GM18520 (cell line): ENCODE data around the gene PCBP3.
A peak's percentile ranks its signal among the peaks of the same experiment; 100 is the strongest.
"Not testable (repeated sequence)": the region's sequence is repeated elsewhere in the genome, so short reads cannot be mapped to it uniquely, and the experiment has no call there.

Experiments used
- ATAC-seq: cut with Tn5 transposase; IDR thresholded peaks from one replicate; pipeline ENCODE4 v1.9.1; 2021; ENCODE audit not compliant: unreplicated experiment

The PCBP3 gene

DNA sequence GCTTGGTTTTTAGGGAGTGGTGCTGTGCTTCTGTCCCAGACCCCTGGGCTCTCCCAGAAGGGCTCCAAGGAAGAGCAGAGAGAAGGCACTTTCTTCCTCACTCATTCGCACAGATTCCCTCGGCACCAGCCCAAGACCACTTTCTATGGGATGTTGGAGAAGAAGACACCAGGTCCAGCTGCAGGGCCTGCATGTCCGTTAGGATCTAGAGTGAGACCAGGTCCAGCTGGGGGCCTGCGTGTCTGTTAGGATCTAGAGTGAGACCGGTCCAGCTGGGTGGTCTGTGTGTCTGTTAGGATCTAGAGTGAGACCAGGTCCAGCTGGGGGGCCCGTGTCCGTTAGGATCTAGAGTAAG, 30.9 kb upstream of the PCBP3 start:
- ATAC-seq: not testable (repeated sequence)

GRCh38 chr21:45613396-45613795, 30.1 kb upstream of the PCBP3 start:
- no peak for ATAC-seq

GRCh38 chr21:45613881-45614280, 29.6 kb upstream of the PCBP3 start:
- ATAC-seq: no peak

- peak; percentile 83 for ATAC-seq
Observed at GRCh38 chr21:45615145-45615711, 28.3 kb upstream of the PCBP3 start.

GRCh38 chr21:45617021-45617921, 26.3 kb upstream of the PCBP3 start:
- no peak for ATAC-seq

DNA sequence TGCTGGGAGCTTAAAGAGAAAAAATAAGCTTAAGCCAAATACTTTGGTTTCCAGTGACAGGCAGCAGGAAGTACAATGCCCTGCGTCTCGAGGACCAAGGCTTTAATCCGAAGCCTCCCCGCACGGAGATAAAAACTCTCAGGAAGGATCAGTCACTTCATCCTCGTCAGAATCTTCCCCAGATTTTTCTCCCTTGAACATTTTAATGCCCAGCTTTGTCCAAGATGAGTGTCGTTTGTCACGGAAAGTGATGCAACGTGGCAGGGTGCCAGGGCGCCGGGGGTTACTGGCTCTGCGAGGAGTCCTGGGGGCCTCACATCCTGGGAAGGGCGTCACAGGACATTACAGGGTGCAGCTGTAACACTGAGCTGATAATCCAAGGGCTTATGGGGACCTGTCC, 25.2 kb upstream of the PCBP3 start:
- no peak for ATAC-seq

GRCh38 chr21:45618846-45619485, 24.6 kb upstream of the PCBP3 start:
- ATAC-seq: no peak

DNA sequence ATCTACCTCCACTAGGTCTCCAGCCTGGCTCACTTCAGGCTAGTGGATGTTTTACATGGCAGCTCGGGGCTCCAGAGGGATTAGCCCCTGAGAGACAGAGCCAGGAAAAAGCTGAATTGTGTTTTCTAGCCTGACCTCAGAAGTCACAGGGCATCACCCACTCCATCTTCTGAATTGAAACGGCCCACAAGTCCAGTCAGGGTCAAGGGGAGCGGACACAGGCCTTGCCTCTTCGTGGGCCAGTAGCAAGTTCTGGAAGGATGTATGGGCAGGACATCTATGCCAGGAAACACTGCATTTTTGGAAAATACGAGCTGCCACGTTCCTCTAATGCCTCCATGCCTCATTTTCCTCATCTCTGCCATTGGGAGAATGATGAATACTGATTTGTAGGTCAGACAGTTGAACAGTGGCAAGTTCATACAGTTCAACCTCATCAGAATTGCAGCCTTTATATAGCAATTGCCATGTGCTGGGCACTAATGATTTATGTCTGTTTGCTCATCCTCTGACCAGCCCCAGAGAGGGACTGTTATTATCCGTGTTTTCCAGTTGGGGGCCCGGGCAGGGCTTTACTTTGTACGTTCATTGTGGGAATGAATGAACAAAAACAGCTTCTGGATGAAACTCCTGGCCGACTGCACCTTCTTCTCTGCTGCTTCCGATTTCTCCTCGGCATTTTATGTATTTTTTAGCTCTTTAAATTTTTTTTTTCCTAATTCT, 23.2 kb upstream of the PCBP3 start:
- no peak for ATAC-seq

- not testable (repeated sequence) for ATAC-seq
Observed at GRCh38 chr21:45621435-45622331, 21.8 kb upstream of the PCBP3 start.

DNA sequence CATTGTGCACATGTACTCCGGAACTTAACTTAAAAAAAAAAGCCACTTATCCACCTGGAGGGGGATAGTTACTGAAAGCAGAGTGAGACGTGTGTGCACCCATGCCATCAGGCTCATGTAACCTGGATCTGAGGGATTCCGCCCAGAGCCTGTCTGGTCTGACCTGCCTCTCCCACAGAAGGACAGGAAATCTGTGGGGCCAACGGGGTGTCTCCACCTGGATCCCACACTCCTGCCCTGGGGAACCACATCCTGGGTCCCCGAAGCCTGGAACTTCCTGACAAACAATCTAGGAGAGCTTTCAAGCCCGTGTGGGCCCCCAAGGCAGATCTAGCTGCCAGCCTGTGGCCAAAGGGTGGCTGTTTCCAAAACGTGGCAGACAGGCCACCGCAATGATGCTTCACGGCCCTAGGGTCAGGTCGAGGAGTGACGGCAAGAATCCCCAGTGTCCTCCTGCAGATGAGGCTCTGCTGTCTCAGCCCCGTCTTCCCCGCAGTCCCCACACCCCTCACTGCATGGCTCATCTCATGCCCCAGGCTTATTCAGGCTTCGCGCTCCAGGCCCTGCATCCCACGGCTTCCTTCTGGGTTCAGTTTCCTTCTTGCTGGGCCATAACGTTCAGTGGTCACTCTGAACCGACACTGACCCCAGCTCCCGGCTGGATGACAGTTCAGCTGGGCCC, 21.0 kb upstream of the PCBP3 start:
- ATAC-seq: no peak

DNA sequence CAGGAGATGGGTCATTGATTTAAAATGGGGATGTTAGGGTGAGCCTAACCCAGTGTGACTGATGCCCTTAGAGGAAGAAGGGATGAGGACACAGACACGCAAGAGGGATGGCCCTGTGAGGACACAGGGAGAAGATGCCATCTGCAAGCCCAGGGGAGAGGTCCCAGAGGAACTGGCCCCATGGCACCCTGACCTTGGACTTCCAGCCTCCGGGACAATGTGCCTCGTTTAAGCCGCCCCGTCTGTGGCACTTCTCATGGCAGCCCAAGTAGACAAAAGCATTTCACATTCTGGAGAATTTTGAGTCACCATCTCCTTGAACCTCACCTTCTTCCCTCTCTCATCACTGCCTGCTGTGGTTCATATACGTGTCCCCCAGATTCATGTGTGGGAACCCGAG, 20.1 kb upstream of the PCBP3 start:
- no peak for ATAC-seq

- not testable (repeated sequence) for ATAC-seq
Observed at GRCh38 chr21:45626127-45626526, 17.4 kb upstream of the PCBP3 start.

DNA sequence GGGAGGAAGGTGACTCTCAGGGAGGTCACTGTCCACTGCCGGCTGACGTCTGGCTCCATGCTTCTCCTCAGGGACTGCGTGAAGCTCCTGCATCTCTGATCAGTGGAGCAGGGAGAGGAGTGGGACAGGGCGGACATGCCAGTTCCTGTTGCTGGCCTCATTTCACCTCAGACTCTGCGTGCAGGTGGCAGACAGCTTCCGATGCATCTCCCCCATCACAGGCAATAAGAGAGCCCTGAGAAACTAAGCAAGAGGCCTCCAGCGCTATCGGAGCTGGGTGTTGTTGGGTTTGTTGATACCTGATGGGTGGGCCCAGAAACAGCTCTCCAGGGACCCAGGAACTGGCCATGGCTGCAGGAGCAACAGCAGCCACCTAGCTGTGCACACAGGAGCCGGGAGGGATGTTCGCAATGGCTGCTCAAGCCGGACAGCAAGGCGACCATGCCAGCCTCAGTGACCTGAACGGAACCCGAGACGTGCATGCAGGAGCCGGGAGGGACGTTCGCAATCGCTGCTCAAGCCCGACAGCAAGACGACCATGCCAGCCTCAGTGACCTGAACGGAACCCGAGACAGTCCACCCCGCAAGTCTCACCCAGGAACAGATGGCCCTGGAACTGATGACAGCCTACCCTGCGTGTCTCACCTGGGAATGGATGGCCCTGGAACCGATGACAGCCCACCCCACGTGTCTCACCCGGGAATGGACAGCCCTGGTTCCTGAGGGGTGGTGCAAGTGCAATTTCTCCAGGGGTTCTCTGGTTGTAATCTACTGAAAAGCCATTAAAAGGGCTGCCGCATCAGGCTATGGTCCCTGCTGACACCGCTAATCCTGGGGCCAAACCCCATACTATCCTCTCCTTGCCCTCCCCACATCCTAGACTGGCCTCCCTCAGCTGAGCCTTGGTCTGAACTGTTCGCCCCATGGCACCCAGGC, 14.2 kb upstream of the PCBP3 start:
- ATAC-seq: no peak

- ATAC-seq: no peak
Observed at GRCh38 chr21:45630066-45630694, 13.3 kb upstream of the PCBP3 start.

GRCh38 chr21:45630876-45631275, 12.6 kb upstream of the PCBP3 start:
- no peak for ATAC-seq

GRCh38 chr21:45631540-45631939, 12.0 kb upstream of the PCBP3 start:
- no peak for ATAC-seq

DNA sequence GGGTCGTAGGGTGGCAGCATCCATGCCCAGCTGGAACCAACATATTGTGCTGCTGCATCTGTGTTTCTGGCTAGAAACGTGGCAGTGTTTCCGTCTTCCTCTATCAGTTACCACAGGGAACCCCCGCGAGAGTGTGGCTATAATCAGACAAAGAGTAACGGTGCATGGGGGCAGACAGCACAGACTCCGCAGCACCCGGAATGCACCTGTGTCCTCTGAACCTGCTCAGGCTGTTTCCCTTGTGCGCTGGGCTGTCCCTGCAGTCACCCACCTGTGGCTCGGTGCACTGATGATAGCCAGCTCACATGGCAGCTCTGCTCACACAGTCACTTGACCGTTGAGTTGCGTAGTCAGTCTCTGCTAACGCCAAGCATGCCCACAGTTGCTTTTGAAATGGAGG, 11.4 kb upstream of the PCBP3 start:
- no peak for ATAC-seq

DNA sequence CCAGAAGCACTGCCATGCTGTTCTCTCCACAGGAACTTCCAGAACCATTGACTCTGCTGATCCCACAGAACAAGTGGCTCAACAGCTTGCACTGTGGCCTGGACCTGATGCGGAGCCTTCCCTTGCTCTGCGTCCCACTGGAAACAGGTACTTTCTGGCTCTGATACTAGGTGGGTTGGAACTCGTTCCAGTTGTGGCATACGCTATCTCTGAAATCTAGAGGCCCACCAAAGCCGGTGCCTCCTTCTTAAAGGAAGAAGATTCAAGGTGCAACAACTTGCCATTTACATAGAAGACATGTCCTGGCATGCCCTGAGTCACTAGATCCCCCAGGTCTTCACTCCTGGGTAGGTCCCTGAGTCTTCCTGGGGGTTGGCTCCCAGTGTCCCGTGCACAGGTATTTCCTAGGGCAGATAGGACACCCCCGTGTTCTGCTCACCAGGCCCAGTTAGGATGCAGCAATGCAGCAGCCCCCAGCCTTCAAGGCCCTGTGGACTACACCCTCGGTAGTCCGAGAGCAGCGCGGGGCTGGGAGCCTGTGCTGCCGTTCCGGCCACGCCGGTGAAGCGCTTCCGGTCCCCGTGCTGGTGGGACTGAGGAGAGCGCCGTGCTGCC, 10.8 kb upstream of the PCBP3 start:
- no peak for ATAC-seq
